ENCODE results near the gene SNRPD1. TPM values are rescaled to one million over a fixed set of nuclear protein-coding genes. Genes with fewer than 3 reads are reported as not detected.

SNRPD1 gene
- total RNA-seq, 1 donor from 2014 or later, result 76.9 TPM

Other genes starting within 250 kb of the SNRPD1 start
- 20.9 and 22.1 TPM in 2 replicates for gene ESCO1, start 11.6 kb upstream of the SNRPD1 start, total RNA-seq
- 59.6 and 62.4 TPM in 2 replicates for gene ABHD3, start 92.5 kb downstream of the SNRPD1 start, total RNA-seq
- 23.0 and 26.4 TPM in 2 replicates for gene MIB1, start 128.5 kb downstream of the SNRPD1 start, total RNA-seq